NCI-H1092 (cell line): ENCODE data around the gene NCKAP5L.
"Not testable (repeated sequence)": the region's sequence is repeated elsewhere in the genome, so short reads cannot be mapped to it uniquely, and the experiment has no call there.

ENCODE experiments used
- DNase-seq: peaks from one replicate; lab custom pipeline; 2025; lab: John Stamatoyannopoulos, UW

The NCKAP5L gene

GRCh38 chr12:49828133-49829091, at the start of gene NCKAP5L:
TSS of gene NCKAP5L (minus strand) at chr12:49828413. CDS start at chr12:49804044, 24,369 bp downstream.
- peak; percentile 76 for DNase-seq

- DNase-seq: no peak
Measured at GRCh38 chr12:49877066-49877465, 48.9 kb upstream of the NCKAP5L start.

DNA sequence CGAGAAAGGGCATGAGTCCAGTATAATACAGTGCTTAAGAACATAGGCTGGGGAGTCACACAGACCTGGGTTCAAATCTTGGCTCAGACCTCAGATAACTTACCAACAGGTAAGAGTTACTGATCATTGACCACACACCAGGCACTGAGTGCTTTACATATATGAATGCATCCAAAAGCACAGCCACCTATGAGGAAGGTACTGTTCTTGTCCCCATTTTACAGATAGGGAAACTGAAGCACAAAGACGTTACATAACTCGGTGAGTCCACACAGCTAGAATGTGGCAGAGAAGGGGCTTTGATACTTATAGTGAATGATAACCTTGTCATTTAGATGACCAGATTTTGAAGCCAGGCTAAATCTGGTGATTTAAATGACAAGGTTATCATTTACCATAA, 47.9 kb upstream of the NCKAP5L start:
- no peak for DNase-seq

- DNase-seq: no peak
Measured at GRCh38 chr12:49875115-49875720, 47.0 kb upstream of the NCKAP5L start.

- DNase-seq: no peak
Measured at GRCh38 chr12:49874142-49874897, 46.1 kb upstream of the NCKAP5L start.

DNA sequence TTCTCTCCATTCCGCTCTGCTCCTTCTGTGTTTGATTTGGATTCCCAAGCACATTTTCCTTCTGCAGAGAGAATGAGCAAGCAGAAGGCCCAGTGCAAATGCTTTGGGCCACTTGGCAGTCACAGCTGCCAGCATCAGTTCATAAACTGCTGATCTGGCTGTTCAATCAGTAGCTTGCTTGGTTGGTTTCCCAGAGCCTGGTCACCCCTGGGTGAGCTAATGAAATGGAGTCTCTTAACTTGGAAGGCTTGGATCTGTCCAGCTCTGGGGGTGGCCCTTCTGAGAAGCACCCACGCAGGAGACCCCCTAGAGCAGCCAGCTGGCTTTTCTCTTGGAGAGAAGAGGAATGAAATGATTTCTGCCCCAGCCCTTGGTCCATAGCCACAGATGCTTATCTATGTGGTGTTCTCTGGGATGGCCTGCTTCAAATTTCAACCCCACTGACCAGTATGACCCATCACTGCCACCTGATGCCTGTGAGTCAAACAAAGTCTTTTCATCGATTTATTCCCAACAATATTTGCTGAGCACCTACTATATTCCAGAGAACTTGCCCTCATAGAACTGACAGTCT, 45.2 kb upstream of the NCKAP5L start:
- no peak for DNase-seq

DNA sequence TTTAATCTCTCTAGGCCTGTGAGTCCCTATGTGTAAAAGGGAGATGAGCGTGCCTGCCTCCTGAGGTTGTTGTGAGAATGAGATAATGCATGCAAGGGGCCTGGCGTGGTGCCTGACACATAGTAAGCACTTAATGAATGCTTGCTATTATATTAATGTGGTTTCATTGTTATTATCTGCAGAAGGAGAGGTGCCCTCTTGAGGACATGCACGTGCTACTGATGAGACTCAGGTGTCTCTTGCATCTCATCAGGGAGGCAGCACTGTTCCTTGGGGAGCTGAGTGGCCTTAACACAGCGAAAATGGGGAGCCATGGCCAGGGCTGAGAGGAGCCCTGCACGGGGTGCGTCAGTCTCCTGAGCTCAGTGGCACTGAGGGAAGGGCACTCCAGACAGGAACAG, 44.6 kb upstream of the NCKAP5L start:
- no peak for DNase-seq

DNA sequence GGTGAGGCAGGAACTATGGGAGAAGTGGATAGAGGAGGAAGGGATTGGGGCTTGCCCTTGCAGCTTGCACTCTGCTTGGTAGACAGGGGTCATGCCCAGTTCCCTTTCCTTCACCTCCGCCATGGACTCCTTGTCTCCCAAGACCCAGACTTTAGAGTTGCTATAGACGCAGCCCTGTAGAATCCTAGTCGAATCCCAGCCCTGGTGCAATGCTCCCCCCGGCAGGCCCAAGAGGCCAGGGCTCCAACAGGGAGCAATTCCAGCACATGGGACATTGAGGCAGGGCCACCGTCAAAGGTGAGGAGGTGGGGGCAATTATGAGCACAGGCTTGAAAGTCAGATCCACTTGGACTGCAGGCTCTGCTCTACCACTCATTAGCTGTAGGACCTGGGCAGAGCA, 44.2 kb upstream of the NCKAP5L start:
- no peak for DNase-seq

GRCh38 chr12:49871811-49872251, 43.6 kb upstream of the NCKAP5L start:
- DNase-seq: not testable (repeated sequence)

- no peak for DNase-seq
Measured at GRCh38 chr12:49871263-49871561, 43.0 kb upstream of the NCKAP5L start.

DNA sequence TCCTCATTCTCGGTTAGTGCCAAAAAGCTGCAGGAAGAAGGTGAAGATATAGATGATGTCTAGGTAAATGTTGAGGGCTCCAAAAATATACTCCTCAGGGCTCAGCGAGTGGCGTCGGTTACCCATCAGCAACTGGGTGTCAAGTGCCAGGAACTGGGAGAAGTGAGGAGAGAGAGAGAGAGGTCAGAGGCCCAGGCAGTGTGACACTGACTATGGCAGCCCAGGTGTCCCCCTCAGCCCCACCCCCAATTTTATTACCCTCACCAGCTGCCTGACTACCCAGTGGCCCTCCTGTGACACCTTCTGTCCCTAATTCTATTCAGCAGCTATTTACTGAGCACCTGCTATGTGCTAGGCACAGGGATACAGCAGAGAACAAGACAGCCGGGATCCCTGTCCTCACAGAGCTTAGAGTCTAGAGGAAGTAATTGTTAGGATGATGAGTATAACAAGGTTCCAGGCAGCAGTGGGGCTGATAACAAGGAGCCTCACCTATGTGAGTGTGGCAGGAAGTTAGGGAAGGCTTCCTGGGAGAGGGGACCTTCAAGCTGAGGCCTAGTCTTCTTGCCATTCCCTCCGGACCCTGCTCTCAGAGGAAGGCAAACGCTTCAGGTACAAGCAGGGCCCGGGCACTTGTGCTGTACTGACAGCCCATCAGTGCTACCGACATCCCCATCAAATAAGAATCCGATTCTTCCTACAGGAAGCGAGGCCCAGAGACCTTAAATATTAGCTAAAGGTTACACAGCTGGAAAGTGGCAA, 42.5 kb upstream of the NCKAP5L start:
- DNase-seq: no peak

DNA sequence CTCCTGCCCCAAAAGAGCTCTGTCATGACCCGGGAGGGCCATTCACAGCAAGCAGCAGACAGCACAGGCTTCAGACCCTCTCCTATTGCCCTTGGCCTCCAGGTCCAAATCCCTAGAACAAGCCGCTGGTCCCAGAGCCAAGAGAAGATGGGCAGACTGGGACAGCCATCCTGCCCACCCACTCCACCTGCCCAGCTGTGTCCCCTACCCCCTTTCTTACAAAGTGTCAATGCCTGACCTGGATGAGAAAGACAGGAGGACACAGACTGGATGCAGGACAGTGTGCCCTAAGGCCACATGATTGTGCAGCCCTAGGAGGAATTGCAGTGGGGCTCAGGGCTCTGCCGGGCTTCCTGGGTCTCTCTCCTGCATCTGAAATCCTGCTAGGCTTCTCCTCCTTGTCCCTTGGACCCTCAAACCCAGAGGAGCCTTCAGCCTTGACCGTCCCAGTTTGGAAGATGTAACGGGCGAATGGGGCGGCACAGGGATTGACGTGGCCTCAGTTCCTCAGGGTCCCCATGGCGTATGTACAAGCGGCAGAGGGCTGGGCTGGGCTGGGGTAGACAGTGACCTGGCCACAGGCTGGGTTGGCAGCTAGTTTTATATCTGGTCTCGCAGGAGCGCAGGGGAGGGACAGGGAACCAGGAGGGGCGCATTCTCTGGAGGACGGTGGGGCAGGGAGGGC, 41.7 kb upstream of the NCKAP5L start:
- no peak for DNase-seq

DNA sequence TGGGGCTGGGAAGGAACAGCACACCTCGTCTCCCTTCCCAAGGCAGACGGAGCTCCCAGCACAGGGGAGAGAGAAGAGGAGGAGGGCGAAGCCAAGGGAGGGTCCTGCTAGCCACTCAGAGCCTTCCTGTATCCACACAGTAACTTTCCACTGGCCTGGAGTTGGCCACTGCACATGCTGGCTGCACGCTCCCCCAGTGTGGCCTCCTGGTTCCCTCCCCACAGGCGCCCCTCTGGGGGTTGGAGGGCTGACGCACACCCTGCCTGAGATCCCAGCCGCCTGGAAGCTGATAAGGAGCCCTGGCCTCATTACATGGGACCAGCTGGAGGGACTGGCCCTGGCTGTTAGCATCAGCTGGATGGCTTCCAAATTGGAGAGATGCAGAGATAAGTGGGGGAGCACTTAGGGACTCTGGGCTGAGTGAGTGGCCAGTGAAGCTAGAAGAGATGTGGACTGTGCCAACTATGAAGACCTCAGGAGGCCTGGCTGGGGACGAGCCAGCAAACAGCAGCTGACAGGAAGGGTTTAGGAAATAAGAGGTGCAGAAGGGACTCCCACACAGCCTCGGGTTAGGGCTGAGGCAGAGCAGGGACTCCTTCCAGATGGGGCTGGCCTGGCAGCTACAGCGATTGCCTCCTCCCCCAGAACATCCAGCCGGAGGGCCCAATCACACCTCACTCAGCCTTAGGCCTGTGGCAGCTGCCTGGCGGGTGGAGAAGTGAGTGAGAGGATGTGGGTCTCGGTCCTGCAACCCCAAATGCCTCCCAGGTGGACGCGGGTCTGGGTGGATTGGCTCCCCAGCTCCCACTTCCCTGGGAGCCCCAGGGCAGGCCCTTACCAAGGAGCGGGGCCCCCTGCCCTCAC, 41.0 kb upstream of the NCKAP5L start:
- DNase-seq: peak; percentile 98

DNA sequence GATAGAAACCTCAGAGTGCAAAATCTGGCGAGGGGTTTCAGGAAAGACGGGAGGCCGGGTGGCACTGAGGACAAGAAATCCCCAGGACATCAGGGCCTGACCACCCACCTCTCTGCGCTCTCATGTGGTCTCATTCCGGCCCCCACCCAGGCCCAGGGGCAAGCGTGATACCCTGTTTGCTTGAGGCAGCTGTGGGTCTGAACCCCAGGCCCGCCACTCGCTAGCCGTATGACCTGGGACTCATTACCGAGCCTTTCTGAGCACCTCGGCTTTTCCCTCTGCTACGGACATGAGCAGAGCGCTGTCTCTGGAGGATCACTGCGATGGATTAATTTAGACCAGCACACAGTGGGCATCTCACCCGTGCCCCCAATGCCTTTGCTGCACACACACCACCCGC, 40.2 kb upstream of the NCKAP5L start:
- no peak for DNase-seq

DNA sequence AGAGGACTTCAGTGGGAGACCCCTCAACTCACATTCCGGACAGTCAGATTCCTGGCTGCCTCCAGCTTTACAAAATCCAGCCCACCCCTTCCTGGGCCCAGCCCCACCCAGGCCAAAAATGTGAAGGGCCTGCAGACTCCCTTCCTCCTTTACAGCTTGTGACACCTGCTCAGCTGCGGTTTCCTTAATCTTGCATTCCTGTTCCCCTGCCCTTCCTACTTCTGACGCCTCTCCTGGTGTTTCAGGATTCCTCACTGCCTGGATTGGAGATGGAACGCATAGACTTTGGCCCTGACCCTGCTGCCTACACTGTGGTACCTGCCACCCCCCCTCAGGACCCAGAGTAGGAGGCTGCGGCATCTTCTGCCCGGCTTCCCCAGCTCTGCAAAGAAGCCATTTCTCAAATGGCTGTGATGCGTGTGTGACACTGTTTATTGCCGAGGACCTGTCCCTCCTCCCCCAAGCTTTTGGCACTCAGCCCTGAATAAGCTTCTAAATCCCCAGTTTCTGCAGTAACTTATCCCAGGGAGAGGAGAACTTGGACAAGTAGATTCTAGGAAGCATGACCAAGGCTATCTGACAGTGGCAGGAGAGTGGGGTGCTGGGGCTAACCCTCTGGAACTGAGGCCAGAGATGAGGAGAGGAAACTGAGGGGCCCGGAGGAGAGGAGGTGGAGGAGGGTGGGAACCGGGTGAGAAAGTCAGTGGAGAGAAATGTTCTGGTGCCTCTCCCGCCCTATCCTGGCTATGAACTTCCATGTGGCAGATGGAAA, 39.5 kb upstream of the NCKAP5L start:
- DNase-seq: no peak

- DNase-seq: peak; percentile 36
Measured at GRCh38 chr12:49866859-49867569, 38.8 kb upstream of the NCKAP5L start.

- DNase-seq: no peak
Measured at GRCh38 chr12:49865782-49866135, 37.5 kb upstream of the NCKAP5L start.

DNA sequence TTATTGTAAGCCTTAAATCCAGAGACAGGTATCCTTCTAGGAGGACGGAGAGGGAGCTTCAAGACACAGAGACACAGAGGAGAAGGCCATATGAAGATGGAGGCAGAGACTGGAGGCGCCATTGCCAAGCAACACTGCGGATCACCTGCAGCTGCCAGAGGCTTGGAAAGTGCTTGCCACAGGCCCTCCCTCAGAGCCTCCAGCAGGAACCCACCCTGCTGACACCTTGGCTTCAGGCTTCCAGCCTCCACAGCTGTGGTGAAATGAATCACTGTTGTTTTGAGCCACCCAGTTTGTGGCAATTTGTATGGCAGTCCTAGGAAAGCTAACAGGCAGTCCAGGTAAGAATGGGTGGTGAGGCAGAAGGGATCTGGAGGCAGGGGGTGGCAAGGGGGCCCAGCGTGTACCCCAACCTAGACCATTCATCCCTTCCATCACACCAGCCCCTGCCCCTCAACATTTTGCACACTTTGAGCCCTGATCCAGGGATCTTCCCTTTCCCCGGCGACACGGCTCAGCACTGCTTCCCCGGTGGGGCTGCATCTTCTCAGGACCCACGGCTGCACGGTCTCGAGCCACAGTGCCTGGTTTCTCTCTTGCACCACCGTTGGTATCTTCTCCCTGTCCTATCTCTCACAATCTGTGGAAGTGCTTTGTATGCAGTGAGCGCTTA, 37.0 kb upstream of the NCKAP5L start:
- no peak for DNase-seq
